IPS-15b (cell line): Measurements from ENCODE around the gene PHLDA3.

Experiments used
- H3K27me3 ChIP-seq: one replicate; pipeline ENCODE4 v1.6.1; 2013; ENCODE audit warnings: low read length; ENCODE audit not compliant: control insufficient read depth, insufficient read depth
- H3K36me3 ChIP-seq: one replicate; pipeline ENCODE4 v1.6.1; 2013; ENCODE audit warnings: low read length; ENCODE audit not compliant: control insufficient read depth, insufficient read depth
- H3K4me1 ChIP-seq: one replicate; pipeline ENCODE4 v1.6.1; 2013; ENCODE audit warnings: mild to moderate bottlenecking, low read length; ENCODE audit not compliant: control insufficient read depth, insufficient read depth
- H3K4me3 ChIP-seq: one replicate; pipeline ENCODE4 v1.5.1; 2013; ENCODE audit warnings: low read depth, low read length
- H3K9ac ChIP-seq: one replicate; pipeline ENCODE4 v1.6.1; 2013; ENCODE audit warnings: low read depth, mild to moderate bottlenecking, low read length
- H3K9me3 ChIP-seq: one replicate; pipeline ENCODE4 v1.6.1; 2013; ENCODE audit warnings: mild to moderate bottlenecking, low read length; ENCODE audit not compliant: control insufficient read depth, insufficient read depth

The PHLDA3 gene

DNA sequence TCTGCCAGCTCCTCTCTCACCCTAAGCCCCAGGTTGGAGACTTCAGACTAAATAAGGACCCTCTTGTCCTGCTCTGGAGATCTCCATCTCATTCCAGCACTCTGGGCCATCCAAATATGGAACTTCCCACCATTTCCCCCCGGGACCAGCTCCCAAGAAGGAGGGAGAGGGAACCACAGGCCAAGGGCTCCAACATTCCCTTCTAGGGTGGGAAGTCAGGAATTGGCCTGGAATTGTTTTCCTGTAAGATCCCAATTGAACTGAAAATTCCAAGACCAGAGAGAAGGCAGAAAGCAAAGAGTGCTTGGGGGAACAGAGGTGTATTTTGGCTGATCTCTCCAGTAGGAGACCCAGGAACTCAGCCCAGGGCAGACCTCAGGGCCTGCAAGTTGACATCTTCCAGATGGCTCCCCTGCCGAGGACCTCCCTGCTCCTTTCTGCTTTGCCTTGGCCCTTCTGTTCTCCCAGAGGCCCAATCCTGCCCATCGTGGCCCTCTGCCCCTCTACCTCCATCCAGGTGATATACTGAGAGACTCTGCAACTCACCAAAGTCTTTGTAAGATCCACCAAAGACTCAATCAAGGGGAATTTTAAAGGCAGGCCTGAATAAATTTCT, 23.0 kb upstream of the PHLDA3 start:
- H3K9me3 ChIP-seq, result no peaks in the 10 kb centered on the region
- H3K4me3 ChIP-seq, result no peak overlapping the region
- no peak overlapping the region for H3K9ac ChIP-seq
- no peaks in the 10 kb centered on the region for H3K4me1 ChIP-seq
- no peaks in the 10 kb centered on the region for H3K36me3 ChIP-seq
- no peaks in the 10 kb centered on the region for H3K27me3 ChIP-seq

DNA sequence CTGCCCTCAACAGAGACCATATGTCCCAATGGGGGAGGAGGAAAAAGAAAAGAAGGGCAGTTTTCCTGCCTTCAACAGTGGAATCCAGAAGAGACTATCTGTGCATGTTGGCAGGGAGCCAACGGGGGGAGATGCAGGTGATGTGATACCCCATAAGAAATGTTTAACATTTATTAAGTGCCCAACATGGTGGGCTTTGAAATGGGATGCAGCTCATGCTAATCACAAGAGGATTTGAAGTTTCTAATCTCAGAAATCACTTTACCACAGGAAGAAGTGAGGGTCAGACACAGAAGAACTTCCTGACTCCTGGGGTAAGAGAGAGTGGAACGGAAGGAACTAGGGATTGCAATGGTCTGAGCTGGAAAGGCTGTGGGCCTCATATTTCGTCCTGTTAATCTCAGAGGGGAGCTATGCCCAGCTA, 21.7 kb upstream of the PHLDA3 start:
- Histone ChIP-seq H3K4me3 (no peak overlapping the region), H3K9ac (no peak overlapping the region), H3K27me3 (no peaks in the 10 kb centered on the region), H3K9me3 (no peaks in the 10 kb centered on the region), H3K36me3 (no peaks in the 10 kb centered on the region), H3K4me1 (no peaks in the 10 kb centered on the region)

DNA sequence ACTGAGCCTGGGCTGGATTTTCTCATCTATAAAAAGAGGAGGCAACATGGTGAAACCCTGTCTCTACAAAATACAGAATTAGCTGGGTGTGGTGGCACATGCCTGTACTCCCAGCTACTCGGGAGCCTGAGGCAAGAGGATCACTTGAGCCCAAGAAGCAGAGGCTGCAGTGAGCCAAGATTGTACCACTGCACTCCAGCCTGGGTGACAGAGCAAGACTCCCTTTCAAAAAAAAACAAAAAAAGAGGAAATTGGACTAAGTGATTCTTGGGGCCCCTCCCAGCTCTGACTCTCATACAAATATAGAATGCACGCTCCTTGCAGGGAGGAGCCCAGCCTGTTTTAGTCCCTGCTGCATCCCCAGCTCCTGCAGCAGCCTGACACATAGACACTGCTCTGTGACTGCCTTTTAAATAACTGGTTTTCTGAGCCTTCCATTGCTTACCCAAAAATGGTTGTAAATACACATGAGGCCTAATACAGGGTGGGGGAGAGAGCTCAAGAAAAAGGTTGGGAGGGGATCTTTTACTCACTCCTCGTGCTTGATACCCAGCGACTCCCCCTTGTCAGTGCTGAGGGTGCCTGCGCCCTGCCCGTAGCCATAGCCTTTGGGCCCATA, 20.8 kb upstream of the PHLDA3 start:
- H3K36me3 ChIP-seq, result no peaks in the 10 kb centered on the region

DNA sequence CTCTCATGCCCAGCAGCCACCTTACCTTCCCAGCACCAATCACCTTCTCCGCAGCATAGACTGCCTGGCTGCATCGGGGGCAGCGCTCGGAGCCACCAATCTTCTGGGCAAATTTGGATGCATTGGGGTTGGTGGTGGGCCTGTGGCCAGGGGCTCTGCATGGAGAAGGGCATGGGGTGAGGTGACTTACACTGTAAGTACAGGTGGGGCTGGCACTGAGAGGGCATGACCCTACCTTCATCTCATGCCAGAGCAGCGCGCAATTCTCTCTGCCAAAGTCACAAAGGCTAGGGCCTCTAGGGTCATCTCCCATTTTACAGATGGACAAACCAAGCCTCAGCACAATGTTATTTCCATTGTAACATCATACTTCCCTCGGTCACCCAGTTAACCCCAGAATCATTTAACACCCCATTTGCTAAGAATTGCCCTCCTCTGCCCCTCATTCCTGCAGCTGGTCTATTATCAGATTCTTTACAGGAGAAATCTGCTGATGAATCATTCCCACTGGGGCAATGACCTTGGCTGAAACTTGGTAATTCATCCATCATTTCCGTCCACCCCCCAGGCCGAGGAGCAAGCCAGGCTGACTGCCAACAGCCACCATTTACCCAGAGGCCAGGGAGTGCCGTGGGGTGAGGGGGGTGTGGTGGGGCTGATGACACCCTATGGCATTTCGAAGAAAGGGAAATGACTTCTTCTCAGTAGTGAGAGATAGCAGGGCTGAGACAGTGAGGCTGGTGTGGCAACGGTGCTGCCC, 20.0 kb upstream of the PHLDA3 start:
- no peak overlapping the region for H3K9ac ChIP-seq
- no peaks in the 10 kb centered on the region for H3K9me3 ChIP-seq
- no peaks in the 10 kb centered on the region for H3K4me1 ChIP-seq
- H3K36me3 ChIP-seq, result no peaks in the 10 kb centered on the region
- no peak overlapping the region for H3K4me3 ChIP-seq
- H3K27me3 ChIP-seq, result no peaks in the 10 kb centered on the region

More for the DNA sequence above, 20.8 kb upstream of the PHLDA3 start:
- H3K9ac ChIP-seq, result no peak overlapping the region
- H3K4me1 ChIP-seq, result no peaks in the 10 kb centered on the region
- no peak overlapping the region for H3K4me3 ChIP-seq
- no peaks in the 10 kb centered on the region for H3K9me3 ChIP-seq
- H3K27me3 ChIP-seq, result no peaks in the 10 kb centered on the region

DNA sequence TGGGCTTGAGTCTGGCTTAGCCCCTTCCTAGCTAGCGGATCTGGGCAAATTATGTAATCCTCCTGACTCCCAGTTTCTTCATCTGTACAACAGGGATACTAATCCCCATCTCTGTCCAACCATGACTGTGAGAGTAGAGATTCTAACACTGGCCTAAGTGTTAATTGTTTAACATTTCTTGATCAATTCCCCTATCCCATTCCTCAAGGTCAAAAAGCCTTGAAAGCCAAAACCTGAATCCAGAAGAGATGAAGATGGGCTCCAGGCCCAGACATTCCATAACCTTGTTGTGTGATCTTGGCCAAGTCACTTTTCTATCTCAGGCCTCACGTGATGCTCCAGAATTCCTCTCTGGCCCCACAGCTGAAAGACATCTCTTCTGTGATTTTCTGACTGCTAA, 18.8 kb upstream of the PHLDA3 start:
- Histone ChIP-seq H3K36me3 (no peaks in the 10 kb centered on the region), H3K9me3 (no peaks in the 10 kb centered on the region), H3K4me1 (no peaks in the 10 kb centered on the region)

DNA sequence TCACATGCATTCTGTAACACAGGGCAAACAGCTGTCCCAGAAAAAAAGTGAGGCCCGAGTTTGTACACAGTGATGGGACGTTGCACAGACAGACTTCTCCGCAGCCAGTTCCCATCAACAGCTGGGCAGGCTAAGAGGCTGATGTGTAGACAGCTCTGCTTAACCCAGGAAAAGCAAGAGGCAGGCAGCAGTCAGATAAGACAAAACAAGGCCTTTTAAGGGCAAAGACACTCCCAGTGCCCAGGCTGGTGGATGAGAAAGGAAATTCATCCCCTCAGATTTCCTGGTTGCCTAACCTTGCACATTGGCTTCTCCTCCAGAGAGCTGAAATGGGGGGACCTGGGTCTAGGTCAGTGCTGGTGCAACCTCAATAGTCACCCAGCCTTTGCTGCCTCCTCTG, 17.2 kb upstream of the PHLDA3 start:
- H3K4me1 ChIP-seq, result no peaks in the 10 kb centered on the region
- H3K36me3 ChIP-seq, result no peaks in the 10 kb centered on the region
- no peak overlapping the region for H3K9ac ChIP-seq
- H3K27me3 ChIP-seq, result peaks cover 4% of the 10 kb centered on the region
- H3K9me3 ChIP-seq, result no peaks in the 10 kb centered on the region
- no peak overlapping the region for H3K4me3 ChIP-seq

More for the DNA sequence above, 18.8 kb upstream of the PHLDA3 start:
- H3K27me3 ChIP-seq, result no peaks in the 10 kb centered on the region
- H3K9ac ChIP-seq, result no peak overlapping the region
- no peak overlapping the region for H3K4me3 ChIP-seq

DNA sequence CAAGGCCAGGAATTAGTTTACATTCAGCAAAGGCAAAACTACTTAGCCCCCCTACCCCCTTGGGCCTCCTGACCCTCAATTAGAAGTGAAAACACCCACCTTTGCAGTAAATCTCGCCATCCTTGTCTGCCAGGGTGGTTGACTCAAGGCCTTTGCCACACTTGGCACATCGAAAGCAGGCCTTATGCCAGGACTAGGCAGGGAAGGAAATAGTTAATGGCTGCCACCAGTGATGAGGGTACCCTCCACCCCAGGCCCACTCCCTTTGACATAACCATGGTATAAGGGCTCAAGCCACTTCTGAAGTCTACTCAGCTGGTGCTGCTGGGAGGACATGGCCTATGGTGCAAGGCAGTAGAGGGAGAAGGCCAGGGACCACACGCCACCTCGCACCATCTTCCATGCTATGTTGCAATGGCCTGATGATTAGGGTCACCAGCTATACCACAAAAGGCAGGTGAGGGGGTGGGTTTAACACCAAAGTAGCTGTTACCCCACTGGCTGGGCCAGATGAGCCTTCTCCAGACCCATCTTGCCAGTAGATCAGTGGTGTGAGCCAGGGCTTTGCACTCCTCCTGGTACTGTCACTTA, 16.3 kb upstream of the PHLDA3 start:
- H3K4me1 ChIP-seq, result no peaks in the 10 kb centered on the region
- no peaks in the 10 kb centered on the region for H3K9me3 ChIP-seq
- no peak overlapping the region for H3K9ac ChIP-seq
- H3K36me3 ChIP-seq, result no peaks in the 10 kb centered on the region
- peaks cover 5% of the 10 kb centered on the region for H3K27me3 ChIP-seq
- no peak overlapping the region for H3K4me3 ChIP-seq

DNA sequence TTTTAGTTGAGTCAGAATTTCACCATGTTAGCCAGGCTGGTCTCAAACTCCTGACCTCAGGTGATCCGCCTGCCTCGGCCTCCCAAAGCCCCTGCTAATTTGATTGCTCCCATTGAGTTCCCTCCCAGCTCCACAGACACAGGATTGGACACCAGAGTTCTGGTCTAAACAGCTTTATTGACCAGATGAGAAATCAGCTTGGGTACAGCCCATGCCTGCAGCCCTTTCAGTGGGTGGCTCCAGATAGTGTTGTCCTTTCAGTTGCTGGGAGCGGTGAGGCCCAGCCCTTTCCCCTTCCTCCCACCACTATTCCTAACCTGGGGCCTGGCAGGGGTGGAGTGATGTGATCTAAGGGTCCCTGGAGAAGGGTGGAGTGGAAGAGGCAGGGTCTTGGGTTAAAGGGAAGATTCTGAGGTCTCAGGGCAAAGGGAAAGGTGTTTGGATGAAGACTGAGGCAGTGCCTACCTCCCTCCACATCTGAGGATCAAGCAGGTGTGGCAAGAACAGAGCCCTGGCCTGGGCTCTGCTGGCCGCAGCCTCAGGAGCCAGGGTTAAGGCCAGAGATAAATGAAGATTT, 14.5 kb upstream of the PHLDA3 start:
- H3K36me3 ChIP-seq, result no peaks in the 10 kb centered on the region
- H3K27me3 ChIP-seq, result peaks cover 5% of the 10 kb centered on the region
- no peak overlapping the region for H3K4me3 ChIP-seq
- H3K4me1 ChIP-seq, result peaks cover 11% of the 10 kb centered on the region
- no peaks in the 10 kb centered on the region for H3K9me3 ChIP-seq
- H3K9ac ChIP-seq, result no peak overlapping the region

DNA sequence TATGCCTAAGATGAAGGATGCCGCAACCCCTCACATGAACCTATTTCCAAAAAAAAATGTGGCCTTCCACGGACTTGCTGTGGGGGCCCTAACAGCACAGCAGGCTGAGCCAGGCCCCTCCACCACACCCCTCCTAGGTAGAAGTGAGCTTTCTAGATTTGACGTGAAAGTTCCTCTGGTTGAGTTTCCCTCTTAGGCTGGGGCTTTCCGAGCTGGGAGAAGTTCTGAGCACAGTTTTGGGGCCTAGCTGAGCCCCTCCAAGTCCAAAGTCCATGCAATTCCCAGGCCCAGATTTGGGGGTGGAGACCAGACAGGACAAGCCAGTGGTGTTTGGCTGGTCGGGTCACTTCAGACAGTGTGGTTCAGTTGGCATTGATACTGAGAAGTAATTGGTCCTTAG, 13.8 kb upstream of the PHLDA3 start:
- Histone ChIP-seq H3K36me3 (no peaks in the 10 kb centered on the region), H3K4me3 (no peak overlapping the region), H3K27me3 (peaks cover 5% of the 10 kb centered on the region), H3K4me1 (peaks cover 11% of the 10 kb centered on the region), H3K9me3 (no peaks in the 10 kb centered on the region), H3K9ac (peak overlapping the region; percentile 55)

DNA sequence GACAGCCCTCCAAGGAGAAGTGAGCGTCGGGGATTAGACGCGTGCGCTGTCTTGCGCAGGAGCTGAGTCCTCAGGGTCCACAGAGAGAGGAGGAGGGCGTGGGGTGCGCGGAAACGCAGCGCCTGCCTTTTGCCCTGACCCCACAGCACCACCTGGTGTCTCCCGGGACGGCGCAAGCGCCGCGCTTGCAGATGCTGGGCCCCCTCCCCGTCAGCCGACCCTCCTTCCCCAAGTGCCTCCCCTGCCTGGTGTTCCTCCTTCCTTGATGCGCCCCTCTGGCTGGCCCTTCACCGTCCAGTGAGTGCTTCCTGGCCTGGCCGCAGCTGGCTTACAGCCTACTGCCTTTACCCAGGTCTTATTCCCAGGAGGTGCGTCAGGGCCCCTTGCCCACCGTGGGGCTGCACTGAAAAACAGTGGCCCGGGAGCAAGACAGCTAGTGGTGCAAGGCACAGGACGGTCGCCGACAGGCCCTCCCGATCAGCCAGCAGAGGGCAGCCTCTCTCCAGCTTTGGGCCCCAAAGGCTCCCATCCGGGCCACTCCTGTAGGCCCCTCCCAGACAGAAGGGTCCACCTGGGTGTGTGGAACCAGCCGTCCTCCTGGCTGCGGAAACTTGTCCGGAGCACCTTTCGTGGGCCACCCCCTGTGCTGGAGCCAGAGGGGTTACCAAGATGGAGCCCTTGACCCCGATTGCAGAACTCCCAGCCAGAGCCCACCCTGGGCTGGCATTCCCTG, 12.9 kb upstream of the PHLDA3 start:
- Histone ChIP-seq H3K9ac (peak overlapping the region; percentile 55), H3K4me1 (peaks cover 14% of the 10 kb centered on the region)

DNA sequence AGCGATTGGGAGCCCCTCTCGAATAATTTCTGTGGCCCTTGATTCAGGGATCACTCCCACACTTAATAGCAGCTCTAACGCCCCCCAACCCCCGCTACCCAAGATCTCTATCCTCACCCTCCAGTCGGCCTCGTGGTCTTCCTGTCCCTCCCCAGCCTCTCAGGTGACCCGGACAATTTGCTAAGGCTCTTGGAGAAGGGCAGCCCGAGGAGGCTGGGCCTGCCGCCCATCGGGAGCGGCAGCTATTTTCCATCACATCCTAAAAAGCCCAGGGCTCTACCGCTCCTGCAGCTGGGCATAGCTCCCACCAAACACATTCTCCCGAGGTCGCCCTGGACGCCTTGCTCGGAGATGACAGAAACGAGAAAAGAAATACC, 12.0 kb upstream of the PHLDA3 start:
- H3K36me3 ChIP-seq, result no peaks in the 10 kb centered on the region
- H3K9me3 ChIP-seq, result no peaks in the 10 kb centered on the region
- peaks cover 5% of the 10 kb centered on the region for H3K27me3 ChIP-seq
- peaks cover 14% of the 10 kb centered on the region for H3K4me1 ChIP-seq
- H3K4me3 ChIP-seq, result peak overlapping the region; percentile 82
- peak overlapping the region; percentile 16 for H3K9ac ChIP-seq

More for the DNA sequence above, 12.9 kb upstream of the PHLDA3 start:
- no peaks in the 10 kb centered on the region for H3K36me3 ChIP-seq
- peaks cover 5% of the 10 kb centered on the region for H3K27me3 ChIP-seq
- H3K9me3 ChIP-seq, result no peaks in the 10 kb centered on the region
- H3K4me3 ChIP-seq, result peak overlapping the region; percentile 82
